ENCODE measurements around the gene RAP2A. TPM values are rescaled to one million over a fixed set of nuclear protein-coding genes. Genes with fewer than 3 reads are reported as not detected.
A peak's percentile ranks its signal among the peaks of the same experiment; 100 is the strongest.

The RAP2A gene
- total RNA-seq, 1 experiment from 2014 or later: 32.1 TPM

DNA sequence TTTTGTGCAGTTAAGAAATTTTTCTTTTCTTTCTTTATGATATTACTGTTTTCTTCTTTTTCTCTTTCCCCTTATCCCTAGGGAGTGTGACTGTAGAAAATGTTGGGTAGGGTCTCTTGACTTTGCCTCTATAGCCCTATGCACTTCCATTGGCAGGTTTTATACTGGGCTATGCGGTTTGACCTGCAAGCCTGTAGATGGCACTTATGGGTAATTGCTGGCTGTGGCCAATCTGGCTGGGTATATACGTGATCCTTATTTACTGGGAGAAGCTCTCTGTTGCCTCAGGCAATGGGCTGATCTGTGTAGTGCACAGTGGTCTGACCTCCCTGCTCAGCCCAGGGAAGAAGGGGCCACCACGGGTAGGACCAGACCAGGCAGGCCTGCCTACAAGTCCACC is 78.8 kb downstream of the RAP2A start:
- no peak overlapping the region for H2AK5ac ChIP-seq (ENCODE audit: insufficient read length, low read length)
- no peak overlapping the region for H3K9ac ChIP-seq (ENCODE audit: extremely low read depth, insufficient read length, low read length)
- Mint-ChIP-seq H3K4me3 (no peak overlapping the region), H3K9me3 (peaks cover 5 to 11% of the 10 kb centered on the region in 2 experiments; a peak in 4 of 5 replicates), H3K27ac (no peak overlapping the region), H3K36me3 (ENCODE audit: insufficient read depth in 1 of 3, low read depth in 3 of 3) (peaks cover 0 to 7% (median 0%) of the 10 kb centered on the region in 3 experiments; a peak in 1 of 7 replicates), H3K27me3 (ENCODE audit: low read depth) (peaks cover 2% of the 10 kb centered on the region; the same call in 1 of the 2 replicates), H3K4me1 (no peaks in the 10 kb centered on the region)
- no peak overlapping the region for H2BK12ac ChIP-seq (ENCODE audit: insufficient read length, low read depth, low read length)
- H4K20me1 ChIP-seq (ENCODE audit: control insufficient read depth, insufficient read depth, insufficient read length): no peaks in the 10 kb centered on the region
- no peak overlapping the region for H3K18ac ChIP-seq (ENCODE audit: insufficient read length, low read depth, low read length)
- H3K9me3 ChIP-seq (ENCODE audit: control insufficient read depth, low read depth, low read length): no peaks in the 10 kb centered on the region
- H4K91ac ChIP-seq (ENCODE audit: insufficient read length, low read depth, low read length): no peak overlapping the region
- no peak overlapping the region for H3K4ac ChIP-seq (ENCODE audit: low read depth, low read length)
- no peak overlapping the region for H4K5ac ChIP-seq (ENCODE audit: insufficient read length, low read depth, low read length)
- H3K4me2 ChIP-seq (ENCODE audit: insufficient read depth, insufficient read length, low read length): no peak overlapping the region
- no peak for DNase-seq
- no peaks in the 10 kb centered on the region for H3K79me2 ChIP-seq (ENCODE audit: insufficient read depth, low read length)
- H3K4me1 ChIP-seq (ENCODE audit: insufficient read depth, low read length): no peaks in the 10 kb centered on the region
- no peak overlapping the region for H2BK120ac ChIP-seq (ENCODE audit: low read depth, low read length, poor library complexity, severe bottlenecking)
- TF ChIP-seq, protein P1, sequence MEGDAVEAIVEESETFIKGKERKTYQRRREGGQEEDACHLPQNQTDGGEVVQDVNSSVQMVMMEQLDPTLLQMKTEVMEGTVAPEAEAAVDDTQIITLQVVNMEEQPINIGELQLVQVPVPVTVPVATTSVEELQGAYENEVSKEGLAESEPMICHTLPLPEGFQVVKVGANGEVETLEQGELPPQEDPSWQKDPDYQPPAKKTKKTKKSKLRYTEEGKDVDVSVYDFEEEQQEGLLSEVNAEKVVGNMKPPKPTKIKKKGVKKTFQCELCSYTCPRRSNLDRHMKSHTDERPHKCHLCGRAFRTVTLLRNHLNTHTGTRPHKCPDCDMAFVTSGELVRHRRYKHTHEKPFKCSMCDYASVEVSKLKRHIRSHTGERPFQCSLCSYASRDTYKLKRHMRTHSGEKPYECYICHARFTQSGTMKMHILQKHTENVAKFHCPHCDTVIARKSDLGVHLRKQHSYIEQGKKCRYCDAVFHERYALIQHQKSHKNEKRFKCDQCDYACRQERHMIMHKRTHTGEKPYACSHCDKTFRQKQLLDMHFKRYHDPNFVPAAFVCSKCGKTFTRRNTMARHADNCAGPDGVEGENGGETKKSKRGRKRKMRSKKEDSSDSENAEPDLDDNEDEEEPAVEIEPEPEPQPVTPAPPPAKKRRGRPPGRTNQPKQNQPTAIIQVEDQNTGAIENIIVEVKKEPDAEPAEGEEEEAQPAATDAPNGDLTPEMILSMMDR (conservative IDR thresholded peaks at IDR 0.05): peak; percentile 34; the same call in 2 of the 3 replicates
- H3K27me3 ChIP-seq (ENCODE audit: insufficient read depth, low read length): no peaks in the 10 kb centered on the region
- H2BK15ac ChIP-seq (ENCODE audit: low read depth, low read length): no peak overlapping the region
- no CpG with 5 or more reads among the region's 3 CpGs for WGBS (ENCODE audit: extremely low coverage, insufficient read length, low lambda C conversion rate)
- H3K23ac ChIP-seq (ENCODE audit: insufficient read length, low read depth, low read length): no peak overlapping the region
- H3K79me1 ChIP-seq (ENCODE audit: insufficient read depth, low read depth, low read length, poor library complexity, severe bottlenecking): no peaks in the 10 kb centered on the region
- H3K56ac ChIP-seq (ENCODE audit: insufficient read length, low read depth, low read length): no peak overlapping the region
- H3T11ph ChIP-seq (ENCODE audit: low read length): no peak overlapping the region
- H3K14ac ChIP-seq (ENCODE audit: insufficient read depth, low read length): no peak overlapping the region
- H3K27ac ChIP-seq (ENCODE audit: insufficient read length, low read depth, low read length): no peak overlapping the region
- H3K23me2 ChIP-seq (ENCODE audit: insufficient read length, low read depth, low read length, poor library complexity, severe bottlenecking): no peaks in the 10 kb centered on the region
- H4K8ac ChIP-seq (replicated peaks; ENCODE audit: insufficient read length, low read depth, low read length): no peak overlapping the region
- no peak overlapping the region for H2BK5ac ChIP-seq (ENCODE audit: insufficient read length, low read length)
- H2AFZ ChIP-seq (ENCODE audit: low read length): no peak overlapping the region
- H2BK20ac ChIP-seq (ENCODE audit: low read depth, low read length, poor library complexity, severe bottlenecking): no peak overlapping the region
